Measurements from ENCODE around the gene ELFN1. TPM values are rescaled to one million over a fixed set of nuclear protein-coding genes. Genes with fewer than 3 reads are reported as not detected.

Gene ELFN1
- total and polyA plus RNA-seq, 10 of the 15 experiments (the other 5 are each of a cell fraction or from before 2014, with no cell fraction given) = 0.04 TPM; not detected in 9

- CTCF ChIA-PET = no interaction called here
- RAD21 ChIA-PET (ENCODE audit: unreplicated experiment) = no interaction called here
- TF ChIP-seq, protein P1, sequence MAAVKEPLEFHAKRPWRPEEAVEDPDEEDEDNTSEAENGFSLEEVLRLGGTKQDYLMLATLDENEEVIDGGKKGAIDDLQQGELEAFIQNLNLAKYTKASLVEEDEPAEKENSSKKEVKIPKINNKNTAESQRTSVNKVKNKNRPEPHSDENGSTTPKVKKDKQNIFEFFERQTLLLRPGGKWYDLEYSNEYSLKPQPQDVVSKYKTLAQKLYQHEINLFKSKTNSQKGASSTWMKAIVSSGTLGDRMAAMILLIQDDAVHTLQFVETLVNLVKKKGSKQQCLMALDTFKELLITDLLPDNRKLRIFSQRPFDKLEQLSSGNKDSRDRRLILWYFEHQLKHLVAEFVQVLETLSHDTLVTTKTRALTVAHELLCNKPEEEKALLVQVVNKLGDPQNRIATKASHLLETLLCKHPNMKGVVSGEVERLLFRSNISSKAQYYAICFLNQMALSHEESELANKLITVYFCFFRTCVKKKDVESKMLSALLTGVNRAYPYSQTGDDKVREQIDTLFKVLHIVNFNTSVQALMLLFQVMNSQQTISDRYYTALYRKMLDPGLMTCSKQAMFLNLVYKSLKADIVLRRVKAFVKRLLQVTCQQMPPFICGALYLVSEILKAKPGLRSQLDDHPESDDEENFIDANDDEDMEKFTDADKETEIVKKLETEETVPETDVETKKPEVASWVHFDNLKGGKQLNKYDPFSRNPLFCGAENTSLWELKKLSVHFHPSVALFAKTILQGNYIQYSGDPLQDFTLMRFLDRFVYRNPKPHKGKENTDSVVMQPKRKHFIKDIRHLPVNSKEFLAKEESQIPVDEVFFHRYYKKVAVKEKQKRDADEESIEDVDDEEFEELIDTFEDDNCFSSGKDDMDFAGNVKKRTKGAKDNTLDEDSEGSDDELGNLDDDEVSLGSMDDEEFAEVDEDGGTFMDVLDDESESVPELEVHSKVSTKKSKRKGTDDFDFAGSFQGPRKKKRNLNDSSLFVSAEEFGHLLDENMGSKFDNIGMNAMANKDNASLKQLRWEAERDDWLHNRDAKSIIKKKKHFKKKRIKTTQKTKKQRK (IDR thresholded peaks at IDR 0.05; ENCODE audit: low read depth, low read length) = no peak
- TF ChIP-seq BHLHE40 (IDR thresholded peaks at IDR 0.05; ENCODE audit: borderline replicate concordance in 1 of 2, low read depth in 2 of 2, low read length in 1 of 2) (no peak), ZNF592 (IDR thresholded peaks at IDR 0.05) (no peak), CHD4 (IDR thresholded peaks at IDR 0.05) (no peak), ZNF217 (IDR thresholded peaks at IDR 0.05) (no peak), SPI1 (IDR thresholded peaks at IDR 0.05; ENCODE audit: borderline replicate concordance, insufficient read depth, low read depth, low read length) (no peak), ZBTB33 (IDR thresholded peaks at IDR 0.05) (no peak), POLR2A (IDR thresholded peaks at IDR 0.05; ENCODE audit: low read depth, low read length) (no peak), FOXK2 (IDR thresholded peaks at IDR 0.05) (no peak), STAT1 (conservative IDR thresholded peaks at IDR 0.05) (no peak), RBBP5 (conservative IDR thresholded peaks at IDR 0.05) (no peak), SREBF2 (IDR thresholded peaks at IDR 0.05; ENCODE audit: low read length) (no peak), MTA3 (IDR thresholded peaks at IDR 0.05; ENCODE audit: borderline replicate concordance, low read length) (no peak), SREBF1 (IDR thresholded peaks at IDR 0.05; ENCODE audit: low read length) (no peak), NFYB (IDR thresholded peaks at IDR 0.05; ENCODE audit: insufficient read depth, low read depth, low read length) (no peak), SUPT20H (IDR thresholded peaks at IDR 0.05; ENCODE audit: borderline replicate concordance, control insufficient read depth, low read depth, low read length) (no peak)
These were observed 71.9 kb downstream of the ELFN1 start for GRCh38 chr7:1741751-1742554.

More at GRCh38 chr7:1741751-1742554, 71.9 kb downstream of the ELFN1 start:
- no peak overlapping the region for H3K9ac ChIP-seq (ENCODE audit: control insufficient read depth, insufficient read depth, low read length)
- no peak overlapping the region for H3K4me2 ChIP-seq (ENCODE audit: control insufficient read depth, insufficient read depth)
- no peaks in the 10 kb centered on the region for H4K20me1 ChIP-seq (ENCODE audit: control insufficient read depth, insufficient read depth)
- FAIRE-seq (no peak), DNase-seq (ENCODE audit: low read depth, low spot score) (no peak), ATAC-seq (no peak)
- in situ Hi-C loops (cut with MboI) = no loop called here
- H3K36me3 ChIP-seq (ENCODE audit: control insufficient read depth in 2 of 2, insufficient read depth in 2 of 2, low read length in 1 of 2) = no peaks in the 10 kb centered on the region
- H3K9me3 ChIP-seq (replicated peaks; ENCODE audit: control insufficient read depth, insufficient read depth, low read length) = no peaks in the 10 kb centered on the region; the same call in 2 of the 3 replicates
- ChIA-PET POLR2A (no interaction called here), SMC1A (ENCODE audit: uncharacterized antibody, unreplicated experiment) (no interaction called here)
- BruUV-seq (replicated peaks) = no TSS peak
- H2AFZ ChIP-seq (ENCODE audit: control insufficient read depth, low read depth, low read length) = no peak overlapping the region
- H3K4me3 ChIP-seq = no peak overlapping the region
- no peaks in the 10 kb centered on the region for H3K4me1 ChIP-seq (ENCODE audit: control insufficient read depth, insufficient read depth, low read length)
- intact Hi-C loops (cut with micrococcal nuclease; ENCODE audit: unreplicated experiment) = no loop called here
- H3K27ac ChIP-seq (ENCODE audit: control insufficient read depth, insufficient read depth) = no peak overlapping the region
- H3K27me3 ChIP-seq (replicated peaks in 1 of 2; ENCODE audit: control insufficient read depth in 2 of 2, insufficient read depth in 2 of 2, low read length in 1 of 2) = no peaks in the 10 kb centered on the region
- H3K79me2 ChIP-seq (ENCODE audit: control insufficient read depth, insufficient read depth, low read length) = no peaks in the 10 kb centered on the region
- 5% methylated on average over 33 of the region's 33 CpGs for WGBS (ENCODE audit: insufficient coverage, insufficient replicate concordance, low lambda C conversion rate, missing lambda C conversion rate)

All from GM12878 (cell line).